Stimulated activated CD4-positive, alpha-beta T cell treated with anti-CD3 and anti-CD28 coated beads, Interleukin-15, amount 100 ng/mL, for 48 hours (primary cell): ENCODE results near the gene OR51V1.
"Not testable (repeated sequence)": the region's sequence is repeated elsewhere in the genome, so short reads cannot be mapped to it uniquely, and the experiment has no call there.

Experiments
- DNase-seq, 2 donors: peaks; one replicate each; pipeline ENCODE4 v3.0.0-alpha.2; 2020; ENCODE audit warnings: low read depth in 2 of 2

OR51V1 gene, protein sequence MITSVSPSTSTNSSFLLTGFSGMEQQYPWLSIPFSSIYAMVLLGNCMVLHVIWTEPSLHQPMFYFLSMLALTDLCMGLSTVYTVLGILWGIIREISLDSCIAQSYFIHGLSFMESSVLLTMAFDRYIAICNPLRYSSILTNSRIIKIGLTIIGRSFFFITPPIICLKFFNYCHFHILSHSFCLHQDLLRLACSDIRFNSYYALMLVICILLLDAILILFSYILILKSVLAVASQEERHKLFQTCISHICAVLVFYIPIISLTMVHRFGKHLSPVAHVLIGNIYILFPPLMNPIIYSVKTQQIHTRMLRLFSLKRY

DNA sequence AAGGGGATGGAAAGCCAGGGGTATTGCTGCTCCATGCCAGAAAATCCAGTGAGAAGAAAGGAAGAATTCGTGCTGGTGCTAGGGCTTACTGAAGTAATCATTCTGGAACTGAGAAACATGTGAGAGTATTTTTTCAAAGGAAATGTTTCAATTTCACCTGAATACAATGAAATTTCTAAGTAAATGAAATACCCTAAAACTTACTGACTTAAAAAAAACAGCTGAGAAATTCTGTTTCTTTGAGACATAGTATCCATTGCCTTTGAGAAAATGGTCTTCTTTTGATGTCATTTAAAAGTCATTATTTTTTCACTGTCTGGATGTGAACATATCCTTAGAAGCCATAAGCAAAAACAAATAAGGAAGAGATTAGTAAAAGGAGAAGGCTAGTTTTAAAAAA, at the start of gene OR51V1:
Gene OR51V1 (minus strand): TSS at position 101 of the 400 bp plus-strand sequence. CDS start 0 bp downstream, at position 101.
- no peak for DNase-seq

DNA sequence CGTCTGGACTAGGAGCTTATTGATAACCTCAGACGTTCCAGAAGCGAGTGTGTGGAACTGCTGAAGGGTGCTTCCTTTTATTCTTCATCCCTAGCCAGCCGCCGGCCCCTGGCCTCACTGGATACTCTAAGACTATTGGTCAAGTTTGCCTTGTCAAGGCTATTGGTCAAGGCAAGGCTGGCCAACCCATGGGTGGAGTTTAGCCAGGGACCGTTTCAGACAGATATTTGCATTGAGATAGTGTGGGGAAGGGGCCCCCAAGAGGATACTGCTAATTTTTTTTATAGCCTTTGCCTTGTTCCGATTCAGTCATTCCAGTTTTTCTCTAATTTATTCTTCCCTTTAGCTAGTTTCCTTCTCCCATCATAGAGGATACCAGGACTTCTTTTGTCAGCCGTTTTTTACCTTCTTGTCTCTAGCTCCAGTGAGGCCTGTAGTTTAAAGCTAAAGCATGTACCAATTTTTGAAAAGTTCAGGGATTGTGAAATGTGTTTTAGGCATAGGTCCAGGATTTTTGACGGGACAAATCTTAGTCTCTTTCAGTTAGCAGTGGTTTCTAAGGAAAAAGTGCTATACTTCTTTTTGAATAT, 49.4 kb upstream of the OR51V1 start, which contains the start of gene HBG1:
Gene HBG1 (minus strand): TSS at position 51 of the 590 bp plus-strand sequence. CDS start 53 bp downstream, outside the sequence.
- DNase-seq = not testable (repeated sequence)

DNA sequence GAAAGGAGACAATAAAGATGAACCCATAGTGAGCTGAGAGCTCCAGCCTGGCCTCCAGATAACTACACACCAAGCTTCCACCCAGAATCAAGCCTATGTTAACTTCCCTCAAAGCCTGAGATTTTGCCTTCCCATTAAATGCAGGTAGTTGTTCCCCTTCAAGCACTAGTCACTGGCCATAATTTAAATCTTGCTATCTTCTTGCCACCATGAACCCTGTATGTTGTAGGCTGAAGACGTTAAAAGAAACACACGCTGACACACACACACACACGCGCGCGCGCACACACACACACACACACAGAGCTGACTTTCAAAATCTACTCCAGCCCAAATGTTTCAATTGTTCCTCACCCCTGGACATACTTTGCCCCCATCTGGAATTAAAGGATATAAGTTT, 48.0 kb upstream of the OR51V1 start:
- DNase-seq = not testable (repeated sequence)

DNA sequence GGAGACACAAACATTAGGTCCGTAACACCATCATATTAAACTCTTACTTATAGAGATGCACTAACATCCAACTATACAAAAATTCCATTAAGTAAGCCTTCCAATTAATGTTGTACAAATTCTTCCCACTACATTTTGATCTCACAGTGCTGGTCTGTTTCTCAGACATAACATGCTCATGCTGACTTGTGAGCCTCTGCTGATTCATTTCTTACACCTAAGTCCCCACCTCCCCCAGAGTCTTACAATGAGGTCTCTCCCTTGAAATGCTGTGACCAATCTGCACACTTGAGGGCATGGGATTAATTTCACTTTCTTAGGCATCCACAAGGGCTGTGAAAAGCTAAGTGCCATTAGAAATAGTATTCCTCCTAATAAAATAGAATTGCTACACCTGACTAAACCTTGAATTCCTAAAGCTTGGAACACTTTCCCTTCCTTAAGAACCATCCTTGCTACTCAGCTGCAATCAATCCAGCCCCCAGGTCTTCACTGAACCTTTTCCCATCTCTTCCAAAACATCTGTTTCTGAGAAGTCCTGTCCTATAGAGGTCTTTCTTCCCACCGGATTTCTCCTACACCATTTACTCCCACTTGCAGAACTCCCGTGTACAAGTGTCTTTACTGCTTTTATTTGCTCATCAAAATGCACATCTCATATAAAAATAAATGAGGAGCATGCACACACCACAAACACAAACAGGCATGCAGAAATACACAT, 47.1 kb upstream of the OR51V1 start:
- no peak for DNase-seq

DNA sequence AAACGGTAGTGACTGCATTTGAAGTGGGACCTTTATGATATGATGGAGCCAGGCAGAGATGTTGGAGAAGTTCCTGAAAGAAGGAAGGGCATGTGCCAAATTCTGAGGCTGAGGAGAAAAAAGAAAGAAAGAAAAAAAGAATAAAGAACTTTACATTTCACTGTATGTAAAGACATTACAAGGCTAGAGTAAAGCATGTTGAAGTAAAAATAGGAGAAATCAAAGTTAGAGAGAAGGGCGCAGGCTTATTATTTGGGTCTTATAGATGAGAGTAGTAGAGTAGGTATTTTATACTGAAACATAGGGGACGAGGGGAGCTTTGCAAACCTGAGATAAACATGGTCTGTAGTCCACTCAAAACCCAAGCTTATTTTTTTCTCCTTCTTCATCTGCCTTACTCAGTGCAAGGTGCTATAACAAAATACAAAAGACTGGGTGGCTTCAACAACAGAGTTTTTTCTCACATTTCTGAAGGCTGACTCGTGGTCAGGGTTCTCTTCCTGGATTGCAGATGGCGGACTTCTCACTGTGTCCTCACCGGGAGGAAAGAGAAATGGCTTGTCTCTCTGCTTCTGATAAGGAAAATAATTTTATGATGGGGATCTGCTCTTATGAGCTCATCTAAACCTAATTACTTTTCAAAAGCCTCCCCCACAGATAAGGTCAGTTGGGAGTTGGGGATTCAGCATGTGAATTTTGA, 46.4 kb upstream of the OR51V1 start:
- DNase-seq = no peak

DNA sequence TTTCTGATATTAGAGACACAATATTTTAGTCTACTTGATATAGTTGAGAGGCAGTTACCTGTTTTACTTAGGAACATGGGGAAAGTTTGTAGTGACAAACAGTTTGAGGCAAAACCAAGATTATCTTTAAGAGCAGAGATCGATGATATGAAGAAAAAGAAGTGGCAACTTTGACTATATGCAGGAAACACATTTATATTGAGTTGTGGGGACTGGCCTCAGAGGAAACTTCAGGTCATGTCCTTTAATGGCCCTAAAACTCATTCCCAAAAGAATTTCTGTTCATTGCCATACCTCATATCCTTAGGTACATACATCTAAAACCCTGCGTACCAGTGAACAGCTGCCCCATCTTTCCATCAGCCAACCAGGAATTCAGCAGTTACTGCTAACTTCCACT, 44.7 kb upstream of the OR51V1 start:
- no peak for DNase-seq

DNA sequence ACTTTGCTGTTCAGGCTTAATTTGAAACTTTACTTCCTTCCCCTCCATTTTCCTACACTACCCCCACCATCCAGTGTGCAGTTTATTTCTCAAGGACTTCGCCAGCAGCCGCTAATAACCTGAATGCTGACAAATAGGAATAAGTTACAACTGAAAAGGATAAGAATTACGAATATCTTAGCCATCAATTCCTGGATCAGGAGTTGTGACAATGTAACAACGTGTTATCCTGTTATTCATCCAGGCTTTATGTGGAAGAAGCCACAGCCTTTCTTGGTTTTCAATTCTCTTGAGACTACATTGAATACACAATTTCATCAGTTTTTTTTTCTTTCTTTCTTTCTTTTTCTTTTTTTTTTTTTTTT, 43.3 kb upstream of the OR51V1 start:
- DNase-seq = no peak

DNA sequence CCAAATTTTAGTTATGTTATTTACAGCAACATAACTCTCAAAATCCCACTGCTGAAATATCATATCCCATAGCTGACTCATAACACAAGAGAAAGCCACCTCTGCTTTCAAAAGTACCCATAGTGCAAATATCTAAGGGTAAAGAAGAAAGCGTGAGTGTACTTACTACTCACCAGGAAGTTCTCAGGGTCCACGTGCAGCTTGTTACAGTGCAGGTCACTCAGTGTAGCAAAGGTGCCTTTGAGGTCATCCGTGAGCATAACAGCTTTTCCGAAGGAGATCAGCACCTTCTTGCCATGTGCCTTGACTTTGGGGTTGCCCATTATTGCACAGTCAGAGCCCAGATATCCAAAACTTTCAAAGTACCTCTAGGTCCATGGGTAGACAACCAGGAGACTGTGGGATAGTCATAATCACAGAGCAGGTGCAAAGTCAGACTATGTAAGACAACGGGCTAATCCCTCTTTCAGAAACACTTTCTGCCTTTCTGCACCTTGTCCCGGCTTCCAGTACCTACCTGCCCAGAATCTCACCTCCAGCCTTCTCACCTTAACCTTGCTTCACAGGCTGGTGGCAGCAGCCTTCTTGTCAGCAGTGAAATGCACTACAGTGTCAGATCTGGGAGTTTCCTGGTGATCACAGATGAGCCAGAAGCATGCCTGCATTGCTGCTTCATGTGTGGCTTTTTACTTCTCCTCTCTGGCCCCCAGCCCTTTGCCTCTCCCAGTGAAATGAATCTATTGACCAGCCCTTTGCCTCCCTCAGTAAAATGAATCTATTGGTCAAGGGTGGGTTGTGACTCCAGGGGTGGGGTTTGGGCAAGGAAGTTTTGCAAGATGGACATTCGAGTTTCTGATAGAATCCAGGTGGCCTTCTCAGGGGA, 42.7 kb upstream of the OR51V1 start:
- DNase-seq = no peak

DNA sequence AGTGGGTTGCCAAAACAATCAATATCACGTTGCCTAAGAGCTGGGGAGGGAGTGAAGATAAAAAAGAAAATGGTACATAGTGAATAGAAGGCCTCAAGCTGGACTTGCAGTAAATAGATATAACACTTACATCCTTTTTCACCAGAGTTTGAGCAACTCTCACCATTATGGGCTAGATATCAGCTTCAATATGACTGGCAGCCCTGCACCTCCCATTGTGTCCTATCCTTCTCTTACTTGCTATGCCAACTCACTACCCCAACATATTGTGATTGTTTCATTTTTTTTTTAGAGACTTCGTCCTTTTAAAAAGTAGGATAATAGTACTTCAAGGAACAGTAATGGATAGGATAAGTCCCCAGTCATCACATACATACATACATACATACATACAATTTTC, 41.7 kb upstream of the OR51V1 start:
- DNase-seq = no peak

DNA sequence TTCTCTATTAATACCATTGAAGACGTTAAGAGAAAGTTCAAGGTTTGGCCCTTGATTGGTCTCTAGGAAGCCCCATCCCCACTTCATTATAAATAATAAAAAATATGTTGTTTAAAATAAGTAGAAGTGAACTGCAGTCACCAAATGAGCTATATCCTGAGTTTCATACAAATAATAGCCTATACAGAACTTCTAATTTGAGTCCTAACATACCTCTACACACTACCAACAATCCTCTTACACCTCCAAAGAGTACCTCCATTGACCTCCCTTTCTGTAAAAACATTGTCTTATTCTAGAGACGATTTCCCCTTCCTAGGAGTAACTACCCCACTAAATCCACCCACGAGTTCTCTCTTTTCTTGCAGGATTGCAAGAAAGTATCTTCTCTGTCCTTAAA, 41.0 kb upstream of the OR51V1 start:
- DNase-seq = no peak

DNA sequence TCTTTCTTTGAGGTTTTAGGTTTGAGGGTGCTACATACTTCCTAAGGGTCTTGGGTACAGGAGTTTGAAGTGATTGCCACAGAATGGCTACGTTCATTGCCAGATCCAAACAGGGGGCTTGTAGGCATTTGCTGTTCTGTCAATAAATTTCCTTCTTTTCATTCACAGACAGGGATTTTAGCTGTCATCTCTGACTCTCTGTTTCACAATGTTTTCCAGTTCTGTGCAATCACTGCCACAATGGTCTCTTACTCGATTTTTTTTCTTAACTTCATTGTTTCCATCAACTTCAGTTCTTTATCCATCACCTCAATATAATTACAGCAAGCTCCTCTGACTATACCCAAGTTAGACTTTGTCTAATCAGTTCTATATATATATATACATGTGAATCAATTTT, 40.0 kb upstream of the OR51V1 start:
- no peak for DNase-seq

DNA sequence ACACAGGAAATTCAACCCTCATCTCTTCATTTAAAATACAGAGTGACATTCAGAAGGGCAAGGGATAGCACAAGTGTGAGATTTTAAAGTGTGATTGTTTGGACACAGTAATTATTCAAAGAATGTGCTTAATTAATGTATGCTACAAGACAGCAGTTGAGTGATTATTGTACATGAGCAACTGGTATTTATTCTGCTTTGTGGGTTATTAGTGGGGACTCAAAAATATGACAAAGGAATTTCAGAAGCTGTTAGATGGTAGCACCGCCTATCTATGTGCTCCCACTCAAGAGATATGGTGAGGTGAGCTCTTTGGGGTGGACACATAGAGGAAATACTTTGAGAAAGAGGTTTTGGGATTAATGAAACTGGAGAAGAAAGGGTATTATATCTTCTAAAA, 39.6 kb upstream of the OR51V1 start:
- DNase-seq = no peak

DNA sequence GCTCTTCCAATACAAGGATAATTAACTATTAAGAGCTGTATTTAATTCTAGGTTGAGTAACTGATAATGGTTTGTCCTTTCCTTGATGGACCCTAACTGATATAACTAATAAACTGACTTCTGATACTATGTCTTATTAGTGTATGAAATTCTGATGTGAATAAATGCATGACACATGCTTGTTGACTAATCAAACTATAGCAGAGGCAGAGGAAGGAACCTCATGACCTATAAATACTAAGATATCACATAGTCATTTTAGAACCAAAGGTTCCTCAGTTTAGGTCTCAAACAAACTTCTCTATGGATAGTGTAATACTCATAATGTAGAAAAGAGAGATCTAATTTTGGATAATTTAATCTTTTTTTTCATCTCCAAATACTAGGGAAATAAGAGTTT, 38.6 kb upstream of the OR51V1 start:
- no peak for DNase-seq

DNA sequence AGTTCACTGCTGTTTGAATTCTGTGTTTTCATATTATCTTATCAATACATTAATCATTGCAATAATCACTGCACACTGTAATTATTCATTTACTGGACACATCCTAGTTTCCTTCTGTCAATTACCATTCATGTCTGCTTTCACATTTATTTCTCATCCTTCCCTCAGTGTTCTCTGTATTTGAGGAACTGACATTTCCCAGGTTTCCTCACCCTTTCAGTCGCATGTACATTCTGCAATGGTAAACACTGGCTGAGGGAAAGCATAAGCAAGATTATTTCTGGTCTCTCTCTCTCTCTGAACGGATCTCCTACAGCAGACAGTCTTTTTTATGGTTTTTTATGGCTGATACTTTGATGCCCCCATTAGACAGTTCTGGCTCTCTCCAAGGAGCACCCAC, 38.0 kb upstream of the OR51V1 start:
- DNase-seq = no peak

DNA sequence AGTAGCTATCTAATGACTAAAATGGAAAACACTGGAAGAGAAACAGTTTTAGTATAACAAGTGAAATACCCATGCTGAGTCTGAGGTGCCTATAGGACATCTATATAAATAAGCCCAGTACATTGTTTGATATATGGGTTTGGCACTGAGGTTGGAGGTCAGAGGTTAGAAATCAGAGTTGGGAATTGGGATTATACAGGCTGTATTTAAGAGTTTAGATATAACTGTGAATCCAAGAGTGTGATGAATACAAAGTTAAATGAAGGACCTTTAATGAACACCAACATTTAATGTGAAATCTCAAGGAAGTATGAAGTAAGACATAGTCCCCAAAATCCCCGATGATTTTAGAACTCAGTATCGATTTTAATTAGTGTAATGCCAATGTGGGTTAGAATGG, 36.9 kb upstream of the OR51V1 start:
- DNase-seq = no peak

DNA sequence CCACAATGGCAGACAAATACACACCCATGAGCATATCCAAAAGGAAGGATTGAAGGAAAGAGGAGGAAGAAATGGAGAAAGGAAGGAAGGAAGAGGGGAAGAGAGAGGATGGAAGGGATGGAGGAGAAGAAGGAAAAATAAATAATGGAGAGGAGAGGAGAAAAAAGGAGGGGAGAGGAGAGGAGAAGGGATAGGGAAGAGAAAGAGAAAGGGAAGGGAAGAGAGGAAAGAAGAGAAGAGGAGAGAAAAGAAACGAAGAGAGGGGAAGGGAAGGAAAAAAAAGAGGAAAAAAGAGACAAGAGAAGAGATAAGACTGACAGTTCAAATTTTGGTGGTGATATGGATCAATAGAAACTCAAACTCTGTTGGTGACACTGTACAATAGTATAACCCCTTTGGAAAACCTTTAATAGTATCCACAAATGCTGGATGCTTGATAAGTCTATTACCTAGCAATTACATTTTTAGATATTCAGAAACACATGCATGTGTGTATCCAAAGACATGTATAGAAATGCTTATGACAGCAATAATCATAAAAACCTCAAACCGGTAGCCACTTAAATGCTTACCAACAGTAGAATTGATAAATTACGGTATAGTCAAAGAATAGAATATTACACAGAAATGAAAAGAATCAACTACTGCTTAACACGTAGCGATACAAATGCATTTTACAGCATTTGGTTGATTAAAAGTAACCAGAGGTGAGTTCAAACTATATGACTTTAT, 35.0 kb upstream of the OR51V1 start:
- DNase-seq = no peak

DNA sequence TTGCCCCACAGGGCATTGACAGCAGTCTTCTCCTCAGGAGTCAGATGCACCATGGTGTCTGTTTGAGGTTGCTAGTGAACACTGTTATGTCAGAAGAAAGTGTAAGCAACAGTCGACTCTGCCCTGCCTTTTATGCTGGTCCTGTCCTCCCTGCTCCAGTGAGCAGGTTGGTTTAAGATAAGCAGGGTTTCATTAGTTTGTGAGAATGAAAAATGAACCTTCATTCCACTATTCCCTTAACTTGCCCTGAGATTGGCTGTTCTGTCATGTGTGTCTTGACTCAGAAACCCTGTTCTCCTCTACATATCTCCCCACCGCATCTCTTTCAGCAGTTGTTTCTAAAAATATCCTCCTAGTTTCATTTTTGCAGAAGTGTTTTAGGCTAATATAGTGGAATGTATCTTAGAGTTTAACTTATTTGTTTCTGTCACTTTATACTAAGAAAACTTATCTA, 33.9 kb upstream of the OR51V1 start, which contains the start of gene HBD:
Gene HBD (minus strand): TSS at position 103 of the 454 bp plus-strand sequence. CDS start 50 bp downstream, at position 53.
- no peak for DNase-seq

DNA sequence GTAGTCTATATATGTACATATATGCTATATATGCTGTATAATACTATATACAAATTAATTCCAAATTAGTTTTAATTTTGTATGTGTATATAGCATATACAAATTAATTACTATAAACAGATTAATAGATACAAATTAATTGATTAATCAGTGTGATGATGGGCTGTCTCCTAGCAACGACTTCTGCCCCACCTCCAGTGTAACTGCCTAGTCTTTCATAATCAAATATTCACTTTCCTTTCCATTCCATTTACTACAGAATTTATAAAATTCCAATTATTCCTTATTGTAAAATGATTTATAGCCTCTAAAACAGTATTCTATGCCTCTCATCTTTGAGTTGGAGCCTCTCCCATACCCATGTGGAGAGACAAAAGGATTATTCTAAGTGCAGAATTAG, 32.8 kb upstream of the OR51V1 start:
- no peak for DNase-seq

DNA sequence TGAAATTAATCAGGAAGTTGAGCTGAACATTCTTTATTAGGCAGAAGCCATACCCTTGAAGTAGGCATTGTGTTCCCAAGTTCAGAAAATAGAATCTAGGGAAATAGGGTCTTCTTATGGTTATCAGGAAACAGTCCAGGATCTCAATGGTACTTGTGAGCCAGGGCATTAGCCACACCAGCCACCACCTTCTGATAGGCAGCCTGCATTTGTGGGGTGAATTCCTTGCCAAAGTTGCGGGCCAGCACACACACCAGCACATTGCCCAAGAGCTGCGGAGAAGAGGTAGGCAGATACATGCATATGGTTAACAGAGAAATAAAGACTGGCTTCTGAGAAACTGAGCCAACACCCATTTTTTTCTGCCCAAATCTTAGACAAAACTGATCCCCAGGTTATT, 32.3 kb upstream of the OR51V1 start:
- no peak for DNase-seq

DNA sequence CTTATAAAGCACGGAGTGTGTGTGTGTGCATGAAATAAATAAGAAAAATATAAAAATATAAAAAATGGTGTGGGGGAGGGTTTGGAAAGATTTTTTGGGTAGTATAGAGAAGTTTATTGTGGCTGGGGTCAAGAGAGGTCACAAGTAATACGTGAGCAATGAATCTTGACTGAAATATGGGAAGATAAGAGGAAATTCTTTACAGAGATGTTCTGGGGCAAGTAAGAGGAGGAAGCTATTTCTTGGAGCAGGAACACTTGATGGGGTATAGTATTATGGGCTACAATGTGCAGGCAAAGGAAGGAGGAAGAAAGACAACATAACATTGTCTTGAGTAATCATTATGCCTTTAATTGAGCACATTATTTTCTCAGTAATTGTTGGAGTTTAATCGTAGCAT, 31.7 kb upstream of the OR51V1 start:
- no peak for DNase-seq
